Left lung (tissue), 10 donors: ENCODE measurements around the gene MEIKIN. TPM values are rescaled to one million over a fixed set of nuclear protein-coding genes. Genes with fewer than 3 reads are reported as not detected.

Experiments
- ATAC-seq: fragments of 200-7000 bp; cut with Tn5 transposase; one replicate; pipeline ENCODE4 v1.9.1; 2020; ENCODE audit warnings: moderate library complexity
- DNase-seq, 4 donors: peaks; one replicate each; pipeline ENCODE4 v3.0.0-alpha.2; 2013 to 2020
- H3K27ac ChIP-seq, 2 donors: fragments of 200-600 bp; sonication (generic) in 1 of 2; one replicate each; pipeline versions ENCODE4 v1.5.0 to v1.8.0; 2020 to 2021
- H3K27me3 ChIP-seq, 2 donors: fragments of 200-600 bp; sonication (generic) in 1 of 2; one replicate each; pipeline versions ENCODE4 v1.5.0 to v1.8.0; 2020 to 2021
- H3K36me3 ChIP-seq, 2 donors: fragments of 200-600 bp; sonication (generic) in 1 of 2; one replicate each; pipeline versions ENCODE4 v1.5.0 to v1.8.0; 2020 to 2021
- H3K4me1 ChIP-seq, 2 donors: fragments of 200-600 bp; one replicate each; pipeline ENCODE4 v1.8.0; 2021
- H3K4me3 ChIP-seq, 2 donors: fragments of 200-600 bp; sonication (generic) in 1 of 2; one replicate each; pipeline versions ENCODE4 v1.5.0 to v1.8.0; 2020 to 2021; ENCODE audit warnings: mild to moderate bottlenecking in 1 of 2
- H3K9me3 ChIP-seq, 2 donors: fragments of 200-600 bp; sonication (generic) in 1 of 2; one replicate each; pipeline versions ENCODE4 v1.5.0 to v1.8.0; 2020 to 2021
- CTCF ChIP-seq, 2 donors: fragments of 200-600 bp; sonication (generic) in 1 of 2; IDR thresholded peaks; one replicate each; pipeline versions ENCODE4 v1.5.0 to v1.8.0; 2021; ENCODE audit warnings: antibody characterized with exemption in 2 of 2
- intact Hi-C, 2 donors: fragments of 100-400 bp; cut with DNase I; formaldehyde crosslinking; loops; one replicate each; pipeline versions ENCODE4 v1.11.2 to v1.14.2; 2022
- polyA plus RNA-seq, 6 donors: library from polyadenylated mRNA; unstranded; fragments of 120-200 nt; gene quantifications; one replicate each; pipeline ENCODE4 v1.2.1, GENCODE V29; 2013; ENCODE audit not compliant: insufficient read length in 6 of 6
- total RNA-seq, 2 donors: library from RNA; stranded (reverse); fragmentation: NEBNext Ultra II Directional; extraction: Animal tissue kit (Norgen Biotek cat#: 25700); gene quantifications; one replicate each; pipeline ENCODE4 v1.2.1, GENCODE V29; 2021
- donor health status: DM: no; HTN: yes; CAD: no.
- donor health status: DM: no; HTN: no; CAD: no.

MEIKIN gene
- total and polyA plus RNA-seq, 8 donors: 0.17 to 1.5 (median 0.85) TPM; not detected in 5

- DNase-seq: peak in 2 of 4 donors; percentile 41 to 56
- ATAC-seq: no peak
Measured at GRCh38 chr5:131776450-131776849, 169.0 kb downstream of the MEIKIN start.

GRCh38 chr5:131774652-131775367 lies 170.7 kb downstream of the MEIKIN start:
- Histone ChIP-seq H3K9me3 (no peaks in the 10 kb centered on the region), H3K27ac (no peak overlapping the region), H3K36me3 (no peaks in the 10 kb centered on the region), H3K4me1 (peaks cover 0 to 36% of the 10 kb centered on the region in 2 donors), H3K27me3 (no peaks in the 10 kb centered on the region), H3K4me3 (no peak overlapping the region)
- DNase-seq (no peak), ATAC-seq (no peak)
- intact Hi-C loops: no loop called here
- TF ChIP-seq CTCF (IDR thresholded peaks at IDR 0.05): no peak

More at GRCh38 chr5:131776450-131776849, 169.0 kb downstream of the MEIKIN start:
- intact Hi-C loops: no loop called here
- Histone ChIP-seq H3K36me3 (no peaks in the 10 kb centered on the region), H3K27me3 (no peaks in the 10 kb centered on the region), H3K4me1 (peaks cover 0 to 25% of the 10 kb centered on the region in 2 donors), H3K27ac (no peak overlapping the region), H3K4me3 (no peak overlapping the region), H3K9me3 (no peaks in the 10 kb centered on the region)
- no peak for TF ChIP-seq CTCF (IDR thresholded peaks at IDR 0.05)

- DNase-seq (no peak), ATAC-seq (no peak)
- Histone ChIP-seq H3K36me3 (no peaks in the 10 kb centered on the region), H3K9me3 (no peaks in the 10 kb centered on the region), H3K4me1 (peaks cover 0 to 45% of the 10 kb centered on the region in 2 donors), H3K4me3 (no peak overlapping the region), H3K27ac (no peak overlapping the region), H3K27me3 (no peaks in the 10 kb centered on the region)
- intact Hi-C loops: no loop called here
- no peak for TF ChIP-seq CTCF (IDR thresholded peaks at IDR 0.05)
Measured at GRCh38 chr5:131773805-131774204, 171.7 kb downstream of the MEIKIN start.

- Histone ChIP-seq H3K27me3 (no peaks in the 10 kb centered on the region), H3K9me3 (no peaks in the 10 kb centered on the region), H3K4me1 (peaks cover 0 to 43% of the 10 kb centered on the region in 2 donors), H3K27ac (no peak overlapping the region), H3K4me3 (no peak overlapping the region), H3K36me3 (no peaks in the 10 kb centered on the region)
- intact Hi-C loops: no loop called here
- DNase-seq: no peak
- no peak for ATAC-seq
- TF ChIP-seq CTCF (IDR thresholded peaks at IDR 0.05): no peak
Measured at GRCh38 chr5:131771692-131772091, 173.8 kb downstream of the MEIKIN start.

GRCh38 chr5:131769961-131770360 lies 175.5 kb downstream of the MEIKIN start:
- intact Hi-C loops: no loop called here
- Histone ChIP-seq H3K27ac (no peak overlapping the region), H3K4me1 (peaks cover 3 to 36% of the 10 kb centered on the region in 2 donors), H3K36me3 (no peaks in the 10 kb centered on the region), H3K27me3 (no peaks in the 10 kb centered on the region), H3K4me3 (no peak overlapping the region), H3K9me3 (no peaks in the 10 kb centered on the region)
- no peak for DNase-seq
- no peak for TF ChIP-seq CTCF (IDR thresholded peaks at IDR 0.05)
- peak; percentile 26 for ATAC-seq
